Testis (tissue), 2 donors: Measurements from ENCODE around the gene HIRIP3.

ENCODE experiments used
- POLR2A ChIP-seq: fragments of 450-650 bp; IDR thresholded peaks from one replicate; pipeline ENCODE4 v1.6.1; 2017; ENCODE audit warnings: antibody characterized with exemption, mild to moderate bottlenecking, moderate library complexity
- TF ChIP-seq, protein P1 (sequence below), 3 experiments: fragments of 450-650 bp in 2 of 3; fragments of 200-600 bp in 1 of 3; sonication (generic) in 1 of 3; IDR thresholded peaks; one replicate each; pipeline ENCODE4 v1.5.1; 2016 to 2019; ENCODE audit warnings: antibody characterized with exemption in 3 of 3, mild to moderate bottlenecking in 2 of 3, moderate library complexity in 1 of 3

DNA sequence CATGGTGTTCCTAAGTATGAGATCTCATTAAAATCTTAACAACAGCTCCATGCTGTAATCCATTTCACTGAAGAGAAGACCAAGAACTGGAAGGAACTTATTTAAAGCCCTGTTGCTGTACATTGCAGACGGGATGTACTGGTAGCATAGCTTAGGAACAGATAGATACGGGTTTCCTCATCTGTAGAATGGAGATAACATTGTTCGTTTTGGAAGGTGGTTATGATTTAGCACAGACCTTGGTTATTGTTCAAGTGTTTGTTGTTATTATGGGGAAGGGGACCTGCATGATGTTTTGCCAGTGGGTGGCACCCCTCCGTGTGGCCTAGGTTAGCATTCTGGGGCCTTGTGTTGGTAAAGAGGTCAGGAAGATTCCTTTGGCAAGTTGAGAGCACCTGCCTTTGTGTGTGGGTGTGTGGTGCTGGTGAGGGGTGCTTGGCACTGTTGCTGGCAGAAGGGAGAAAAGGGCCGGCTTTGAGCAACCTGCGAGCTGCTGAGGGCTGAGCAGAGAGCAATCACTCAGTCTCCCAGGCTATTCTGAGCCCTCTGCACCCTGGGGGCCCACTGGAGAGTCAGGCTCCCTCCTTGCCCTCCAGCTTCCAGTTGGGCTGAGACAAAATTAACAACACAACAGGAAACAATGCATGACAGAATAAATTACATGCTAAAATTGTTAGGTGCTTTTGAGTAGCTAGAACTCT, 19.5 kb downstream of the HIRIP3 start:
- TF ChIP-seq, protein P1, sequence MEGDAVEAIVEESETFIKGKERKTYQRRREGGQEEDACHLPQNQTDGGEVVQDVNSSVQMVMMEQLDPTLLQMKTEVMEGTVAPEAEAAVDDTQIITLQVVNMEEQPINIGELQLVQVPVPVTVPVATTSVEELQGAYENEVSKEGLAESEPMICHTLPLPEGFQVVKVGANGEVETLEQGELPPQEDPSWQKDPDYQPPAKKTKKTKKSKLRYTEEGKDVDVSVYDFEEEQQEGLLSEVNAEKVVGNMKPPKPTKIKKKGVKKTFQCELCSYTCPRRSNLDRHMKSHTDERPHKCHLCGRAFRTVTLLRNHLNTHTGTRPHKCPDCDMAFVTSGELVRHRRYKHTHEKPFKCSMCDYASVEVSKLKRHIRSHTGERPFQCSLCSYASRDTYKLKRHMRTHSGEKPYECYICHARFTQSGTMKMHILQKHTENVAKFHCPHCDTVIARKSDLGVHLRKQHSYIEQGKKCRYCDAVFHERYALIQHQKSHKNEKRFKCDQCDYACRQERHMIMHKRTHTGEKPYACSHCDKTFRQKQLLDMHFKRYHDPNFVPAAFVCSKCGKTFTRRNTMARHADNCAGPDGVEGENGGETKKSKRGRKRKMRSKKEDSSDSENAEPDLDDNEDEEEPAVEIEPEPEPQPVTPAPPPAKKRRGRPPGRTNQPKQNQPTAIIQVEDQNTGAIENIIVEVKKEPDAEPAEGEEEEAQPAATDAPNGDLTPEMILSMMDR (IDR thresholded peaks at IDR 0.05), result no peak
- TF ChIP-seq POLR2A, result no peak
